Heart right ventricle (tissue), 16 donors: ENCODE measurements around the gene TXNDC2. TPM values are rescaled to one million over a fixed set of nuclear protein-coding genes. Genes with fewer than 3 reads are reported as not detected.

ENCODE experiments used
- ATAC-seq, 8 donors: fragments of 200-7000 bp; cut with Tn5 transposase; one replicate each; pipeline ENCODE4 v1.9.1; 2020; ENCODE audit warnings: mild to moderate bottlenecking in 8 of 8, moderate library complexity in 8 of 8, moderate number of reproducible peaks in 1 of 8
- DNase-seq, 2 donors: peaks; one replicate each; pipeline ENCODE4 v3.0.0-alpha.2; 2020
- H3K27ac ChIP-seq, 10 donors: fragments of 200-600 bp; sonication (generic) in 2 of 10; one replicate each; pipeline versions ENCODE4 v1.5.0 to v1.8.0; 2020 to 2022; ENCODE audit warnings: mild to moderate bottlenecking in 3 of 10
- H3K27me3 ChIP-seq, 7 donors: fragments of 200-600 bp; one replicate each; pipeline ENCODE4 v1.8.0; 2021 to 2022; ENCODE audit warnings: mild to moderate bottlenecking in 2 of 7
- H3K36me3 ChIP-seq, 9 donors: fragments of 200-600 bp; sonication (generic) in 1 of 9; one replicate each; pipeline versions ENCODE4 v1.5.0 to v1.8.0; 2020 to 2022; ENCODE audit warnings: mild to moderate bottlenecking in 2 of 9
- H3K4me1 ChIP-seq, 9 donors: fragments of 200-600 bp; sonication (generic) in 1 of 9; one replicate each; pipeline versions ENCODE4 v1.5.0 to v1.8.0; 2020 to 2022; ENCODE audit warnings: mild to moderate bottlenecking in 4 of 9
- H3K4me3 ChIP-seq, 10 donors: fragments of 200-600 bp; sonication (generic) in 2 of 10; one replicate each; pipeline versions ENCODE4 v1.5.0 to v1.8.0; 2020 to 2022; ENCODE audit warnings: mild to moderate bottlenecking in 7 of 10, moderate library complexity in 2 of 10
- H3K9me3 ChIP-seq, 11 donors: fragments of 200-600 bp in 10 of 11; sonication (generic) in 2 of 11; one replicate each; pipeline versions ENCODE4 v1.5.0 to v1.8.0; 2013 to 2022; ENCODE audit warnings: mild to moderate bottlenecking in 2 of 11, control low read depth in 1 of 11, moderate library complexity in 1 of 11
- CTCF ChIP-seq, 9 donors: fragments of 200-600 bp; sonication (generic) in 2 of 9; IDR thresholded peaks; one replicate each; pipeline versions ENCODE4 v1.5.0 to v1.8.0; 2021 to 2022; ENCODE audit warnings: antibody characterized with exemption in 9 of 9, mild to moderate bottlenecking in 5 of 9, moderate library complexity in 1 of 9
- WGBS, 2 donors: extraction: QIAGEN DNeasy Blood & Tissue Kit; methylation state at CpG; one replicate each; pipeline ENCODE4 v1.1.7; 2013; ENCODE audit warnings: inconsistent platforms in 1 of 2; 5-methylcytosine and 5-hydroxymethylcytosine counted together
- intact Hi-C, 10 donors: fragments of 100-400 bp; cut with DNase I; formaldehyde crosslinking; loops; one replicate each; pipeline versions ENCODE4 v1.11.1 to v1.14.2; 2022
- polyA plus RNA-seq, 2 donors: library from polyadenylated mRNA; stranded (reverse); fragments of 200-250 nt; gene quantifications; one replicate each; pipeline ENCODE4 v1.2.3, GENCODE V29; 2013
- total RNA-seq, 10 donors: library from RNA; stranded (reverse); fragmentation: NEBNext Ultra II Directional in 3 of 10; extraction: Animal tissue kit (Norgen Biotek cat#: 25700) in 3 of 10; gene quantifications; one replicate each; pipeline versions ENCODE4 v1.2.1 to v1.2.4, GENCODE V29; 2021 to 2023
- donor health status: Arrhythmogenic right ventricular cardiomyopathy.
- donor health status: ischemic (EF 13 %, LVEDD 7.1; RV severe dilation, severe dysfunction).
- donor health status: healthy with polysubstance abuse.
- donor health status: DM: no; HTN: yes; CAD: no.
- donor health status: DM: no; HTN: no; CAD: no.
- donor health status: ischemic (EF 25% LVEDD 6.9; RV normal size, moderate dysfunction).
- donor health status: ischemic (EF 25% LVEDD 5.7; RV mildly dilated, moderate dysfunction).
- donor health status: healthy.
- donor health status: DM: yes; HTN: yes; CAD: no.
- donor health status: Ischemic cardiomyopathy.
- donor health status: ischemic (EF 35%, LVEDD 5.7; RV mildly dilated, moderate dysfunction).
- donor health status: nonischemic (EF 11% LVEDD 7.7; RV severe dilation, severe dysfunction).
- donor health status: DM: yes; HTN: yes; CAD: no.
- donor health status: PGD.
- donor health status: ischemic (EF 29% LVEDD 5.4; RV normal size, mild dysfunction).
- donor health status: nonischemic (EF 23%, LVEDD 6.1; RV moderate dilation, normal function).

The TXNDC2 gene
- total and polyA plus RNA-seq, 12 donors = 0.04 to 0.22 TPM; not detected in 10

- H3K4me3 ChIP-seq = no peak overlapping the region
- intact Hi-C loops = no loop called here
- peaks cover 0 to 47% (median 39%) of the 10 kb centered on the region in 9 donors for H3K4me1 ChIP-seq
- 95 to 96% methylated on average over 3 of the region's 3 CpGs for WGBS, 2 donors
- H3K9me3 ChIP-seq = no peaks in the 10 kb centered on the region
- no peak for TF ChIP-seq CTCF (IDR thresholded peaks at IDR 0.05)
- H3K27me3 ChIP-seq = no peaks in the 10 kb centered on the region
- no peak overlapping the region for H3K27ac ChIP-seq
- ATAC-seq (no peak), DNase-seq (no peak)
- H3K36me3 ChIP-seq = peaks cover 0 to 74% (median 30%) of the 10 kb centered on the region in 9 donors
These were observed 48.1 kb downstream of the TXNDC2 start for GRCh38 chr18:9933865-9934264.

- Histone ChIP-seq H3K9me3 (no peaks in the 10 kb centered on the region), H3K36me3 (peaks cover 0 to 78% (median 32%) of the 10 kb centered on the region in 9 donors), H3K27me3 (no peaks in the 10 kb centered on the region), H3K4me1 (peaks cover 0 to 43% (median 35%) of the 10 kb centered on the region in 9 donors), H3K27ac (no peak overlapping the region), H3K4me3 (no peak overlapping the region)
- TF ChIP-seq CTCF (IDR thresholded peaks at IDR 0.05) = no peak
- DNase-seq (no peak), ATAC-seq (no peak)
- intact Hi-C loops = no loop called here
- WGBS, 2 donors = 90 to 91% methylated on average over 3 of the region's 3 CpGs
These were observed 48.5 kb downstream of the TXNDC2 start for GRCh38 chr18:9934274-9934673.

Other genes with a start within 250 kb of the TXNDC2 start
- gene RAB31, start 177.7 kb upstream of the TXNDC2 start, total RNA-seq = 10 to 100 TPM; 12.7 to 47.8 (median 17.0) TPM
- 1 to 10 TPM; 4.5 to 9.3 TPM for gene RAB31, start 177.7 kb upstream of the TXNDC2 start, polyA plus RNA-seq
- gene VAPA, start 28.0 kb downstream of the TXNDC2 start, total RNA-seq = 100 to 1,000 TPM; 202 to 269 (median 237) TPM
- gene VAPA, start 28.0 kb downstream of the TXNDC2 start, polyA plus RNA-seq = 100 to 1,000 TPM in 1 of 2 donors, 10 to 100 TPM in 1; 33.2 to 152 TPM